Aortic smooth muscle cell (primary cell): ENCODE data around the gene C20orf96. TPM values are rescaled to one million over a fixed set of nuclear protein-coding genes. Genes with fewer than 3 reads are reported as not detected.

ENCODE experiments used
- total RNA-seq: library from RNA; depleted of rRNA; stranded (reverse); fragments of >200 nt; gene quantifications from 2 replicates; pipeline ENCODE4 v1.2.3, GENCODE V29; 2014

C20orf96 gene, protein sequence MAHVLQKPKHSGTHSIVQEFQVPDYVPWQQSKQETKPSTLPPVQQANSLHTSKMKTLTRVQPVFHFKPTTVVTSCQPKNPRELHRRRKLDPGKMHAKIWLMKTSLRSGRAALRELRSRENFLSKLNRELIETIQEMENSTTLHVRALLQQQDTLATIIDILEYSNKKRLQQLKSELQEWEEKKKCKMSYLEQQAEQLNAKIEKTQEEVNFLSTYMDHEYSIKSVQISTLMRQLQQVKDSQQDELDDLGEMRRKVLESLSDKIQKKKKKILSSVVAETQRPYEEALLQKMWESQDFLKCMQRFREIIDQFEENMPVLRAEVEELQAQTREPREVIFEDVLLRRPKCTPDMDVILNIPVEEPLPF
- total RNA-seq = 2.2 and 3.7 TPM in 2 replicates

GRCh38 chr20:290084-290831 lies at the start of gene C20orf96:
C20orf96 (minus strand) TSS chr20:290750; CDS start chr20:290610, 140 bp downstream.

GRCh38 chr20:325045-325888 lies 34.7 kb upstream of the C20orf96 start, which contains the start of gene SOX12:
SOX12 (plus strand) TSS chr20:325552; CDS start chr20:325925, 373 bp downstream.

DNA sequence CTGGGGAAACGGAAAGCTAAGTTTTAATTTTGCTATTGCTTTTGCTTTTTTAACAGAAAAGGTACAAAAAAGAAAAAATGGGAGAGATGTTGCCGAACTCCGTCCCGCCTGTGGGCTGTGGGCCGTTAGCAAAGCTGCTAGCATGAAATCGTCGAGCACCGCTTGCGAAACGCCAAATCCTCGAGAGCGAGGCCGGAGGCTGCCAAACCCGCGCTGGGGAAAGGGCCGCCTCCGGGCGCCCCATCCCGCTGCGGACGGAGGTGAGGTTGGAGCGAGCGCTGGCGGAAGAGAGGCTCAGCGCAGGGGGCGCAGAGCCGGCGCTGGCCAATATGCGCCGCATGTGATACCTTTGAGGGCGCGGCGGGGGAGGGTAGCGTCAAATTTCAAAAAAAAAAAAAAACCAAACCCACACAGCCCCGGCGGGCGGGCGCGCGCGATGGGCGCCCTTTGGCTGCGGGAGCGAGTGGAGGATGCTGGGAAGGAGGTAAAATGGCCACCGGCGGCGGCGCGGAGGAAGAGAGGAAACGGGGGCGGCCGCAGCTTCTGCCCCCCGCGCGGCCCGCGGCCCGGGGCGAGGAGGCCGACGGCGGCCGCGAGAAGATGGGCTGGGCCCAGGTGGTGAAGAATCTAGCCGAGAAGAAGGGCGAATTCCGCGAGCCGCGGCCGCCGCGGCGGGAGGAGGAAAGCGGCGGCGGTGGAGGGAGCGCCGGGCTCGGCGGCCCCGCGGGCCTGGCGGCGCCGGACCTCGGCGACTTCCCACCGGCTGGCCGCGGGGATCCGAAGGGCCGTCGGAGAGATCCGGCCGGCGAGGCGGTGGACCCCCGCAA lies 6.8 kb upstream of the C20orf96 start, which contains the start of gene ZCCHC3:
Gene ZCCHC3, plus strand, starts transcription at position 473 of the 827 bp plus-strand sequence. Its CDS starts 17 bp downstream, at position 490.

DNA sequence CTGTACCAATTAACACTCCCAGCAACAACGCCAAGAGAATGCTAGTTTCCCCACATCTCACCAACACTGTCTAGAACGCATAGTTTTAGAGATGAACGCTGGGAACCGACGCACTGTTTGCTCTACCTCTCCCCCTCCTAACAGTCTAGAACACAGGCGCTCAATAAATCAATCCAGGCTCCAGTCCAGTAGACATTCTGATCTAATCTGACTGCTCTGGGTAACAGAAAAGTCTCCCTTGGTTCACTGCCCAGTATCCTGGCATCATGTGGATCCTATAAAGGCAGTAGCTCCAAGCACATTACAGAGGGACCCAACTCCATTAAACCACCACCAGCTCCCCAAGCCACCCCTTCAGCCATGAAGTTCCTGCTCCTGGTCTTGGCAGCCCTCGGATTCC lies 33.1 kb downstream of the C20orf96 start, which contains the start of gene DEFB132:
Gene DEFB132, plus strand, starts transcription at position 306 of the 400 bp plus-strand sequence. Its CDS starts 55 bp downstream, at position 361.

GRCh38 chr20:226958-227357 lies 63.6 kb downstream of the C20orf96 start, which contains the start of gene DEFB129:
DEFB129 (plus strand) TSS chr20:227258; CDS start chr20:227289, 31 bp downstream.

Other genes with a start within 250 kb of the C20orf96 start
- not detected in 2 replicates for gene DEFB125, start 203.1 kb downstream of the C20orf96 start, total RNA-seq
- gene DEFB126, start 148.2 kb downstream of the C20orf96 start, total RNA-seq = not detected in 2 replicates
- not detected in 2 replicates for gene DEFB127, start 133.3 kb downstream of the C20orf96 start, total RNA-seq
- not detected in 2 replicates for gene DEFB128, start 101.0 kb downstream of the C20orf96 start, total RNA-seq
- gene DEFB129, start 63.5 kb downstream of the C20orf96 start, total RNA-seq = not detected in 2 replicates
- gene DEFB132, start 33.0 kb downstream of the C20orf96 start, total RNA-seq = not detected in 2 replicates
- gene ZCCHC3, start 6.8 kb upstream of the C20orf96 start, total RNA-seq = 7.9 and 9.5 TPM in 2 replicates
- gene SOX12, start 34.8 kb upstream of the C20orf96 start, total RNA-seq = 1.6 and 2.7 TPM in 2 replicates
- gene NRSN2, start 56.4 kb upstream of the C20orf96 start, total RNA-seq = 13.3 and 15.9 TPM in 2 replicates
- gene TRIB3, start 90.0 kb upstream of the C20orf96 start, total RNA-seq = 14.5 and 15.5 TPM in 2 replicates
- 54.6 and 60.0 TPM in 2 replicates for gene RBCK1, start 117.5 kb upstream of the C20orf96 start, total RNA-seq
- 27.6 and 28.5 TPM in 2 replicates for gene TBC1D20, start 171.8 kb upstream of the C20orf96 start, total RNA-seq